Measurements from ENCODE around the gene ANKK1.

ANKK1 gene

DNA sequence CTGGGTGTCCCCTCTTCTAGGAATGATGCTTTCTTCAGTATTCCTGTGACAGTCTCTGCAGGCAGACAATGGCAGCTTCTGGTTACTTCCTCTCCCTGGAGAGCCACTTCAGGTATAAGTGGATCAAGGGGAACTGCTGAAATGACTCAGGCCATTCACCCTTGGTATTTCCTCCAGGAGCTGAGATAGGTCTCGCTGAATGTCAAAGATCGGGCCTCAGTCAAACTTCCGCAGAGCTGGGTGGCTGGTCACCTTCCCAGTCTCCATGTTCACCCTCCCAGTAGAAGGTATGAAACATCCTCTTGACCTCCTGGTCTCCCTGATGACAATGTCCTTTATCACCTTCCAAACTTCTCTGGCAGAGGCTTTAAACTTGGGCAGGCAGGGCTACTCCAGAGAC lies 1.8 kb upstream of the ANKK1 start:
- H3K9ac ChIP-seq, result no peak overlapping the region
- no peak overlapping the region for H3K27ac ChIP-seq
- H3K27me3 ChIP-seq (ENCODE audit: insufficient read depth, low read depth), result no peaks in the 10 kb centered on the region
- no peaks in the 10 kb centered on the region for H4K20me1 ChIP-seq (ENCODE audit: insufficient read depth)
- TF ChIP-seq, protein P1, sequence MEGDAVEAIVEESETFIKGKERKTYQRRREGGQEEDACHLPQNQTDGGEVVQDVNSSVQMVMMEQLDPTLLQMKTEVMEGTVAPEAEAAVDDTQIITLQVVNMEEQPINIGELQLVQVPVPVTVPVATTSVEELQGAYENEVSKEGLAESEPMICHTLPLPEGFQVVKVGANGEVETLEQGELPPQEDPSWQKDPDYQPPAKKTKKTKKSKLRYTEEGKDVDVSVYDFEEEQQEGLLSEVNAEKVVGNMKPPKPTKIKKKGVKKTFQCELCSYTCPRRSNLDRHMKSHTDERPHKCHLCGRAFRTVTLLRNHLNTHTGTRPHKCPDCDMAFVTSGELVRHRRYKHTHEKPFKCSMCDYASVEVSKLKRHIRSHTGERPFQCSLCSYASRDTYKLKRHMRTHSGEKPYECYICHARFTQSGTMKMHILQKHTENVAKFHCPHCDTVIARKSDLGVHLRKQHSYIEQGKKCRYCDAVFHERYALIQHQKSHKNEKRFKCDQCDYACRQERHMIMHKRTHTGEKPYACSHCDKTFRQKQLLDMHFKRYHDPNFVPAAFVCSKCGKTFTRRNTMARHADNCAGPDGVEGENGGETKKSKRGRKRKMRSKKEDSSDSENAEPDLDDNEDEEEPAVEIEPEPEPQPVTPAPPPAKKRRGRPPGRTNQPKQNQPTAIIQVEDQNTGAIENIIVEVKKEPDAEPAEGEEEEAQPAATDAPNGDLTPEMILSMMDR (conservative IDR thresholded peaks at IDR 0.05; ENCODE audit: low read depth, low read length), result no peak
- H3K79me2 ChIP-seq (ENCODE audit: insufficient read depth, low read depth), result no peaks in the 10 kb centered on the region
- H3K4me1 ChIP-seq (ENCODE audit: low read depth, poor library complexity, severe bottlenecking), result no peaks in the 10 kb centered on the region
- H3K4me3 ChIP-seq (IDR thresholded peaks at IDR 0.05; ENCODE audit: insufficient read depth, low read depth, low read length), result no peak overlapping the region
- H3K36me3 ChIP-seq (ENCODE audit: insufficient read depth), result no peaks in the 10 kb centered on the region
- no peak overlapping the region for H3K4me2 ChIP-seq
- H2AFZ ChIP-seq (ENCODE audit: low read depth), result no peak overlapping the region

DNA sequence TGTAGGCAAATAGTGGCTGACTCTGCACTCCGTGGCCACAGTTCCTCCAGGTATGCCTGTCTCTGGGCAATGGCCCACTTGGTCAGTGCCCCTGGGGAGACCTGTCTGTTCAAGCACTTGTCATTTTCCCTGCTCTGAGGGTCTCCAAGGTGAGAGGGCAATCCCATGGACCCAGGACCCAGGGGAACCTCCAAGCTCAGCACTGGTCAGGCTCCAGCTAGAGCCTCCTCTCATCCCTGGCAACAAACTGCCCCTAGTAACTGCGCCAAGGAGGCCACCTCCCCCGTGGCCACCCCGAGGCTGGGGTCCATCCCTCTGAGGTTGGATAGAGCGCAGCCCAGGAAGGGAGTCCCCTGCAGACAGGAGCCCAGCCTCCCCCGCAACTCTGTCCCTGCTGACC lies 713 bp upstream of the ANKK1 start:
- Histone ChIP-seq H4K20me1 (ENCODE audit: insufficient read depth) (no peaks in the 10 kb centered on the region), H3K4me2 (no peak overlapping the region), H3K27ac (no peak overlapping the region), H3K4me3 (IDR thresholded peaks at IDR 0.05; ENCODE audit: insufficient read depth, low read depth, low read length) (no peak overlapping the region), H3K9ac (no peak overlapping the region), H3K4me1 (ENCODE audit: low read depth, poor library complexity, severe bottlenecking) (no peaks in the 10 kb centered on the region), H2AFZ (ENCODE audit: low read depth) (no peak overlapping the region), H3K27me3 (ENCODE audit: insufficient read depth, low read depth) (no peaks in the 10 kb centered on the region), H3K79me2 (ENCODE audit: insufficient read depth, low read depth) (no peaks in the 10 kb centered on the region), H3K36me3 (ENCODE audit: insufficient read depth) (no peaks in the 10 kb centered on the region)
- TF ChIP-seq, protein P1 (conservative IDR thresholded peaks at IDR 0.05; ENCODE audit: low read depth, low read length), result no peak

DNA sequence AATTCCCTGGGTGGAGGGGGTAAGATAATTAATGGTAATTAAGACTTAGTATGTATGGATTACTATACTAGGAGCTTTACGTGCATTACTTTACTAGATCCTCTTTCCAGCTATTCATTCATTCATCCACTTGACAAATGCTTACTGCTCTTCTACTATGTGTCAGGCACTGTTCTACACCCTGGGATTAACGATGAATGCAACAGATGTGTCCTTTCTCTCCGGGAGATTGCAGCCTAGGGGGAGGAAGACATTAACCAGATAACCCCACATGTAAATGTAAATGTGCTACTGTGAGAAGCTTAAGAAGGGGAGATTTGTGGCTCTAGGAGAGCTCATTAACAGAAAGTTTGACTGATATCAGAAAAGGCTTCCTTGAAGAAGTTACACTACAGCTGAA lies 1.7 kb downstream of the ANKK1 start:
- Histone ChIP-seq H3K27ac (no peak overlapping the region), H3K27me3 (ENCODE audit: insufficient read depth, low read depth) (no peaks in the 10 kb centered on the region), H3K4me2 (no peak overlapping the region), H3K36me3 (ENCODE audit: insufficient read depth) (no peaks in the 10 kb centered on the region), H3K9ac (no peak overlapping the region), H4K20me1 (ENCODE audit: insufficient read depth) (no peaks in the 10 kb centered on the region), H3K79me2 (ENCODE audit: insufficient read depth, low read depth) (no peaks in the 10 kb centered on the region), H2AFZ (ENCODE audit: low read depth) (no peak overlapping the region), H3K4me1 (ENCODE audit: low read depth, poor library complexity, severe bottlenecking) (no peaks in the 10 kb centered on the region), H3K4me3 (IDR thresholded peaks at IDR 0.05; ENCODE audit: insufficient read depth, low read depth, low read length) (no peak overlapping the region)
- TF ChIP-seq, protein P1 (conservative IDR thresholded peaks at IDR 0.05; ENCODE audit: low read depth, low read length), result no peak

DNA sequence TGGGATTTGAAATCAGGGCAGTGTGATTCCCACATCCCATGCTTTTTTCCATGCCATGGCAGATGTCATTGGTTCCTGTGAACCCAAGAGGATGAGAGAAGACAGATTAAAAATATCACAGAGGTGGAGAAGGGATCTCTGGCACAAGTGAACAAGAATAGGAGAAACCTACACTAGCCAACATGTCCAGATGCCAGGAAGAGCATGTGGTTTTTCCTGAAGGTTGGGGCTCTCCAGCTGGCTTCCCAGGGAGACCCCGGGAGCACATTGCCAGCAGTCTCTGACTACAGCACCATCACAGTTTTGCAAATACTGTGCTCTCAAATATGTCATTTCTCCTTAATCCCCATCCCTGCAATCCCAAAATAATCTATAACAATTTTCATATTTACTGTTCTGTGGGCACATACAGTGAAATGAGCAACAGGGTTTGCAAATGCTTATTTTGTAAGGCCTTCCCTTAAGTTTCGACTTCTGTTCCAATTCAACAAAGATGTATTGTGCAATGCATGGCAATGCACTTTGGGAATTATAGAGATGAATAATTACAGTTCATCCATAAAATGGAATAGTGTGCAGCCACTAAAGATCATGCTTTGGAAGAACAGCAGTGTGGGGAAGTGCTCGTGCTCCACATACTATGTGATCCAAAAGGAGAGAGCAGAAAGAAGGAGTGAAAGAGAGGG lies 4.8 kb downstream of the ANKK1 start:
- H3K9ac ChIP-seq, result no peak overlapping the region
- H3K4me2 ChIP-seq, result no peak overlapping the region
- H3K27me3 ChIP-seq (ENCODE audit: insufficient read depth, low read depth), result no peaks in the 10 kb centered on the region
- no peaks in the 10 kb centered on the region for H3K79me2 ChIP-seq (ENCODE audit: insufficient read depth, low read depth)
- no peaks in the 10 kb centered on the region for H4K20me1 ChIP-seq (ENCODE audit: insufficient read depth)
- H3K4me1 ChIP-seq (ENCODE audit: low read depth, poor library complexity, severe bottlenecking), result no peaks in the 10 kb centered on the region
- no peak overlapping the region for H2AFZ ChIP-seq (ENCODE audit: low read depth)
- H3K36me3 ChIP-seq (ENCODE audit: insufficient read depth), result no peaks in the 10 kb centered on the region
- H3K27ac ChIP-seq, result no peak overlapping the region
- TF ChIP-seq, protein P1 (conservative IDR thresholded peaks at IDR 0.05; ENCODE audit: low read depth, low read length), result no peak
- no peak overlapping the region for H3K4me3 ChIP-seq (IDR thresholded peaks at IDR 0.05; ENCODE audit: insufficient read depth, low read depth, low read length)

Measured in KMS-11 (cell line).